HG03432 (cell line): ENCODE results near the gene DRD3.
A peak's percentile ranks its signal among the peaks of the same experiment; 100 is the strongest.

Experiments
- ATAC-seq: cut with Tn5 transposase; IDR thresholded peaks from one replicate; pipeline ENCODE4 v1.9.1; 2021; ENCODE audit warnings: mild to moderate bottlenecking, moderate library complexity; ENCODE audit not compliant: unreplicated experiment

The DRD3 gene

GRCh38 chr3:114178770-114179368, at the start of gene DRD3:
Gene DRD3, minus strand, starts transcription at chr3:114179052. Its CDS starts 7,060 bp downstream, at chr3:114171992.
- ATAC-seq: no peak

- no peak for ATAC-seq
These were observed 48.2 kb upstream of the DRD3 start for GRCh38 chr3:114227076-114227475.

- no peak for ATAC-seq
These were observed 47.5 kb upstream of the DRD3 start for GRCh38 chr3:114226313-114226712.

GRCh38 chr3:114223143-114223542, 44.3 kb upstream of the DRD3 start:
- peak; percentile 90 for ATAC-seq

- ATAC-seq: no peak
These were observed 43.0 kb upstream of the DRD3 start for GRCh38 chr3:114221881-114222264.

GRCh38 chr3:114221165-114221880, 42.5 kb upstream of the DRD3 start:
- no peak for ATAC-seq

GRCh38 chr3:114219741-114220140, 40.9 kb upstream of the DRD3 start:
- ATAC-seq: no peak

GRCh38 chr3:114218578-114219185, 39.8 kb upstream of the DRD3 start:
- ATAC-seq: no peak

- no peak for ATAC-seq
These were observed 39.2 kb upstream of the DRD3 start for GRCh38 chr3:114218006-114218405.

GRCh38 chr3:114217266-114217665, 38.4 kb upstream of the DRD3 start:
- ATAC-seq: no peak

GRCh38 chr3:114216186-114216970, 37.5 kb upstream of the DRD3 start:
- no peak for ATAC-seq

- ATAC-seq: peak; percentile 35
These were observed 35.9 kb upstream of the DRD3 start for GRCh38 chr3:114214542-114215341.

- peak; percentile 90 for ATAC-seq
These were observed 35.0 kb upstream of the DRD3 start for GRCh38 chr3:114213627-114214541.

- ATAC-seq: peak; percentile 14
These were observed 34.4 kb upstream of the DRD3 start for GRCh38 chr3:114213292-114213626.

GRCh38 chr3:114212646-114213045, 33.8 kb upstream of the DRD3 start:
- ATAC-seq: no peak

- ATAC-seq: peak; percentile 96
These were observed 28.9 kb upstream of the DRD3 start for GRCh38 chr3:114207768-114208167.

GRCh38 chr3:114206342-114206741, 27.5 kb upstream of the DRD3 start:
- ATAC-seq: no peak

- no peak for ATAC-seq
These were observed 26.7 kb upstream of the DRD3 start for GRCh38 chr3:114205541-114205940.

GRCh38 chr3:114194750-114195149, 15.9 kb upstream of the DRD3 start:
- no peak for ATAC-seq

GRCh38 chr3:114192136-114192535, 13.3 kb upstream of the DRD3 start:
- ATAC-seq: no peak
